HS-5 (cell line): ENCODE results near the gene PRLH.

Experiments
- DNase-seq: peaks from one replicate; pipeline ENCODE4 v3.0.0-alpha.2; 2012; ENCODE audit warnings: low read depth

The PRLH gene

GRCh38 chr2:237539681-237540080 is 26.7 kb upstream of the PRLH start:
- DNase-seq = no peak

GRCh38 chr2:237540223-237540775 is 26.1 kb upstream of the PRLH start:
- DNase-seq = no peak

- DNase-seq = peak; percentile 19
Measured at GRCh38 chr2:237540823-237541222, 25.6 kb upstream of the PRLH start.

GRCh38 chr2:237541243-237541642 is 25.1 kb upstream of the PRLH start:
- no peak for DNase-seq

GRCh38 chr2:237542001-237542704 is 24.2 kb upstream of the PRLH start:
- no peak for DNase-seq

- DNase-seq = no peak
Measured at GRCh38 chr2:237546040-237546875, 20.1 kb upstream of the PRLH start.

GRCh38 chr2:237546876-237547395 is 19.4 kb upstream of the PRLH start:
- no peak for DNase-seq

- DNase-seq = no peak
Measured at GRCh38 chr2:237547841-237548416, 18.4 kb upstream of the PRLH start.

- no peak for DNase-seq
Measured at GRCh38 chr2:237549216-237549615, 17.2 kb upstream of the PRLH start.

- no peak for DNase-seq
Measured at GRCh38 chr2:237549643-237550415, 16.5 kb upstream of the PRLH start.

GRCh38 chr2:237551071-237551574 is 15.3 kb upstream of the PRLH start:
- no peak for DNase-seq

- no peak for DNase-seq
Measured at GRCh38 chr2:237552908-237553307, 13.5 kb upstream of the PRLH start.

- DNase-seq = no peak
Measured at GRCh38 chr2:237553948-237554347, 12.4 kb upstream of the PRLH start.

- DNase-seq = no peak
Measured at GRCh38 chr2:237555560-237555959, 10.8 kb upstream of the PRLH start.

- DNase-seq = no peak
Measured at GRCh38 chr2:237556773-237557632, 9.4 kb upstream of the PRLH start.

GRCh38 chr2:237557633-237558015 is 8.8 kb upstream of the PRLH start:
- DNase-seq = no peak

GRCh38 chr2:237558961-237559641 is 7.3 kb upstream of the PRLH start:
- no peak for DNase-seq

- no peak for DNase-seq
Measured at GRCh38 chr2:237561221-237561620, 5.2 kb upstream of the PRLH start.

GRCh38 chr2:237563816-237564215 is 2.6 kb upstream of the PRLH start:
- DNase-seq = no peak

- DNase-seq = no peak
Measured at GRCh38 chr2:237564526-237565131, 1.7 kb upstream of the PRLH start.
